Karpas-422 (cell line): ENCODE measurements around the gene ZNF248. TPM values are rescaled to one million over a fixed set of nuclear protein-coding genes. Genes with fewer than 3 reads are reported as not detected.

Source experiments
- DNase-seq: peaks from one replicate; pipeline ENCODE4 v3.0.0-alpha.2; 2015
- H2AFZ ChIP-seq: fragments of 200-600 bp; sonication (generic); 2 replicates; pipeline ENCODE4 v1.6.1; 2014; ENCODE audit warnings: antibody characterized with exemption, low read length, mixed read lengths
- H3K27ac ChIP-seq: fragments of 200-600 bp; sonication (generic); 2 replicates; pipeline ENCODE4 v1.5.1; 2014; ENCODE audit warnings: mild to moderate bottlenecking, low read length, moderate library complexity
- H3K27me3 ChIP-seq: fragments of 200-600 bp; sonication (generic); 2 replicates; pipeline ENCODE4 v1.6.1; 2014; ENCODE audit warnings: low read length, mixed read lengths
- H3K36me3 ChIP-seq: fragments of 200-600 bp; sonication (generic); 2 replicates; pipeline ENCODE4 v1.6.1; 2014; ENCODE audit warnings: low read length, mixed read lengths; ENCODE audit not compliant: insufficient read depth
- H3K4me1 ChIP-seq: fragments of 200-600 bp; sonication (generic); 2 replicates; pipeline ENCODE4 v1.6.1; 2014; ENCODE audit warnings: mild to moderate bottlenecking, low read length, mixed read lengths
- H3K4me2 ChIP-seq: fragments of 200-600 bp; sonication (generic); 2 replicates; pipeline ENCODE4 v1.6.1; 2014; ENCODE audit warnings: low read length, low read depth, mild to moderate bottlenecking; ENCODE audit not compliant: poor library complexity, severe bottlenecking
- H3K4me3 ChIP-seq: fragments of 200-600 bp; sonication (generic); 2 replicates; pipeline ENCODE4 v1.5.1; 2014; ENCODE audit warnings: mild to moderate bottlenecking, antibody characterized with exemption, low read length, mixed read lengths
- H3K79me2 ChIP-seq: fragments of 200-600 bp; sonication (generic); 2 replicates; pipeline ENCODE4 v1.6.1; 2014; ENCODE audit warnings: mild to moderate bottlenecking, low read length, mixed read lengths
- H3K9ac ChIP-seq: fragments of 200-600 bp; sonication (generic); 2 replicates; pipeline ENCODE4 v1.6.0; 2014; ENCODE audit warnings: low read length
- H3K9me2 ChIP-seq: fragments of 200-600 bp; sonication (generic), shearing (Covaris generic); replicated peaks from 2 replicates; pipeline ENCODE4 v1.6.0; 2014; ENCODE audit warnings: mild to moderate bottlenecking, low read length, moderate library complexity; ENCODE audit not compliant: insufficient read depth
- H3K9me3 ChIP-seq: fragments of 300-700, 200-600 bp; sonication (generic); 2 replicates; pipeline ENCODE4 v1.6.1; 2014; ENCODE audit warnings: low read length, mixed read lengths
- H4K20me1 ChIP-seq: fragments of 200-600 bp; sonication (generic); 2 replicates; pipeline ENCODE4 v1.6.1; 2014; ENCODE audit warnings: mild to moderate bottlenecking, antibody characterized with exemption, low read length, low read depth; ENCODE audit not compliant: insufficient read depth
- total RNA-seq: library from RNA; depleted of rRNA; stranded (reverse); fragments of >200 nt; shearing (Covaris generic); gene quantifications from 2 replicates; pipeline ENCODE4 v1.2.3, GENCODE V29; 2014; ENCODE audit warnings: low replicate concordance; rRNA removed

Gene ZNF248
- total RNA-seq, 1 experiment from 2014 or later = 17.7 TPM

DNA sequence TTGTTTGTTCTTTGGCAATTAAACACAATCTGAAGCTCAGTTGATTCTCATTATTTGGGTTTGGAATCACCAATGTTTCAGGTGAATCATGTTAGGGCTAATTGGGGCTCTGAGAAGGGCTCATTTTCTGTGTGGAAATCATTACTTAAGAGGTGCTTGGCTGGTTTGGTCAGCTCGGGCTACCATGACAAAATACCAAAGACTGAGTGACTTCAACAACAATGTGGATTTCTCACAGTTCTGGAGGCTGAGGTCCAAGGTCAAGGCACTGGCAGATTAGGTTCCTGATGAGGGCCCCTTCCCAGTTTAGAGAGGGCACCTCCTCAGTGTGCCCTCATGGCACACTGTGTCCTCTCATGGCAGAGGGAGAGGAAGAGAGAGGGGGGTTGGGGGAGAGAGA lies 121.3 kb downstream of the ZNF248 start:
- Histone ChIP-seq H3K27me3 (no peaks in the 10 kb centered on the region), H3K4me2 (no peak overlapping the region), H4K20me1 (no peaks in the 10 kb centered on the region), H3K9me3 (no peaks in the 10 kb centered on the region), H2AFZ (no peak overlapping the region), H3K9ac (no peak overlapping the region), H3K9me2 (no peaks in the 10 kb centered on the region), H3K79me2 (no peaks in the 10 kb centered on the region), H3K36me3 (no peaks in the 10 kb centered on the region), H3K4me1 (no peaks in the 10 kb centered on the region), H3K27ac (no peak overlapping the region), H3K4me3 (no peak overlapping the region)
- no peak for DNase-seq

DNA sequence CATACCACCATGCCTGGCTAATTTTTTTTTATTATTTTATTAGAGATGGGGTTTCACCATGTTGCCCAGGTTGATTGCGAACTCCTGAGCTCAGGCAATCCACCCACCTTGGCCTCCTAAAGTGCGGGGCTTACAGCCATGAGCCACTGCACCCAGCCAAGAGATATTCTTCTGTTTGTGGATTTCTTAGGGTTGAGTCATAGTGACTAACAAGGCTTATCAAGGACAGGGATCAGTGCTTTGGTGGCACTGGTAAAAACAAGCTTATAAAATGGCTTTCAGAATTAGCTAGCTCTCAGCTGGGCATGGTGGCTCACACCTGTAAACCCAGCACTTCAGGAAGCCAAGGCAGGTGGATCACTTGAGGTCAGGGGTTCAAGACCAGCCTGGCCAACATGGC lies 122.4 kb downstream of the ZNF248 start:
- H3K27ac ChIP-seq = no peak overlapping the region
- H3K79me2 ChIP-seq = no peaks in the 10 kb centered on the region
- no peaks in the 10 kb centered on the region for H3K4me1 ChIP-seq
- no peak overlapping the region for H3K4me2 ChIP-seq
- no peak for DNase-seq
- no peaks in the 10 kb centered on the region for H3K27me3 ChIP-seq
- no peaks in the 10 kb centered on the region for H4K20me1 ChIP-seq
- H3K36me3 ChIP-seq = no peaks in the 10 kb centered on the region
- H3K9me3 ChIP-seq = no peaks in the 10 kb centered on the region
- H3K9ac ChIP-seq = no peak overlapping the region
- no peak overlapping the region for H2AFZ ChIP-seq
- no peak overlapping the region for H3K4me3 ChIP-seq
- H3K9me2 ChIP-seq = no peaks in the 10 kb centered on the region

Other genes starting within 250 kb of the ZNF248 start
- gene ZNF25, start 119.0 kb upstream of the ZNF248 start, total RNA-seq = 3.4 and 5.6 TPM in 2 replicates
- gene ZNF33A, start 153.1 kb upstream of the ZNF248 start, total RNA-seq = 24.0 and 38.9 TPM in 2 replicates
- 18.0 and 28.4 TPM in 2 replicates for gene ZNF37A, start 236.7 kb upstream of the ZNF248 start, total RNA-seq